GOT3 (cell line): ENCODE measurements around the gene MTFP1.
"Not testable (repeated sequence)": the region's sequence is repeated elsewhere in the genome, so short reads cannot be mapped to it uniquely, and the experiment has no call there.

Experiments used
- DNase-seq: peaks from one replicate; lab custom pipeline; 2025; ENCODE audit warnings: mixed read lengths; lab: John Stamatoyannopoulos, UW

MTFP1 gene

GRCh38 chr22:30402028-30402765 is 23.4 kb upstream of the MTFP1 start:
- DNase-seq = no peak

- not testable (repeated sequence) for DNase-seq
Measured at GRCh38 chr22:30402766-30403104, 22.8 kb upstream of the MTFP1 start.

GRCh38 chr22:30404307-30404706 is 21.3 kb upstream of the MTFP1 start:
- DNase-seq = no peak

- DNase-seq = no peak
Measured at GRCh38 chr22:30405731-30406130, 19.8 kb upstream of the MTFP1 start.

- no peak for DNase-seq
Measured at GRCh38 chr22:30406400-30406799, 19.2 kb upstream of the MTFP1 start.

- no peak for DNase-seq
Measured at GRCh38 chr22:30408388-30409102, 17.0 kb upstream of the MTFP1 start.

GRCh38 chr22:30411780-30412179 is 13.8 kb upstream of the MTFP1 start:
- no peak for DNase-seq

- no peak for DNase-seq
Measured at GRCh38 chr22:30413001-30413400, 12.6 kb upstream of the MTFP1 start.

- no peak for DNase-seq
Measured at GRCh38 chr22:30413745-30414524, 11.6 kb upstream of the MTFP1 start.

GRCh38 chr22:30414525-30415047 is 11.0 kb upstream of the MTFP1 start:
- DNase-seq = no peak

GRCh38 chr22:30416403-30416802 is 9.2 kb upstream of the MTFP1 start:
- DNase-seq = no peak

- no peak for DNase-seq
Measured at GRCh38 chr22:30416837-30417236, 8.7 kb upstream of the MTFP1 start.

GRCh38 chr22:30420347-30421125 is 5.0 kb upstream of the MTFP1 start:
- no peak for DNase-seq

- no peak for DNase-seq
Measured at GRCh38 chr22:30421695-30422480, 3.7 kb upstream of the MTFP1 start.

GRCh38 chr22:30422481-30423300 is 2.9 kb upstream of the MTFP1 start:
- peak; percentile 69 for DNase-seq

- DNase-seq = no peak
Measured at GRCh38 chr22:30423301-30423958, 2.1 kb upstream of the MTFP1 start.

GRCh38 chr22:30423959-30424533 is 1.5 kb upstream of the MTFP1 start:
- peak; percentile 95 for DNase-seq

GRCh38 chr22:30424534-30425326 is 838 bp upstream of the MTFP1 start:
- no peak for DNase-seq

- no peak for DNase-seq
Measured at GRCh38 chr22:30425327-30425615, 297 bp upstream of the MTFP1 start.
